BJ (cell line): Measurements from ENCODE around the gene TXNDC2. TPM values are rescaled to one million over a fixed set of nuclear protein-coding genes. Genes with fewer than 3 reads are reported as not detected.

Experiments used
- CTCF ChIA-PET: fragments of 350-600 bp; formaldehyde crosslinking; extraction: SDS; loops from one replicate; lab custom pipeline; 2021; ENCODE audit warnings: antibody characterized with exemption, inconsistent platforms; lab: Yijun Ruan, JAX
- POLR2A ChIA-PET: fragments of 300-600 bp; sonication (Branson Sonifier 250); formaldehyde crosslinking; extraction: SDS; loops from one replicate; lab custom pipeline; 2021; ENCODE audit warnings: antibody characterized with exemption; lab: Charles Lee
- DNase-seq: peaks from one replicate; pipeline ENCODE4 v3.0.0-alpha.2; 2011; ENCODE audit warnings: low read depth
- H3K27me3 ChIP-seq: 2 replicates; pipeline ENCODE4 v1.6.0; 2011; ENCODE audit warnings: low read length; ENCODE audit not compliant: control insufficient read depth, insufficient read depth
- H3K36me3 ChIP-seq: 2 replicates; pipeline ENCODE4 v1.5.1; 2011; ENCODE audit warnings: low read length; ENCODE audit not compliant: control insufficient read depth, insufficient read depth
- H3K4me3 ChIP-seq: 2 replicates; pipeline ENCODE4 v1.5.1; 2011; ENCODE audit warnings: low read depth, mild to moderate bottlenecking, control low read depth, low read length
- CTCF ChIP-seq: IDR thresholded peaks from 2 replicates; pipeline ENCODE4 v1.5.1; 2011; ENCODE audit warnings: low read depth, mild to moderate bottlenecking, control low read depth, inconsistent platforms, low read length, moderate library complexity; ENCODE audit not compliant: insufficient read depth
- polyA plus RNA-seq: library from polyadenylated mRNA; depleted of rRNA; stranded (reverse); fragments of >200 nt; gene quantifications from 2 replicates; pipeline ENCODE4 v1.2.3, GENCODE V29; 2011

TXNDC2 gene
- polyA plus RNA-seq, 1 experiment, result 0.20 TPM

- ChIA-PET CTCF (interaction anchor here (0.6 to 2.2 kb wide), 6 partner anchors 16 to 1252 kb away, joined by 3 to 5 read pairs (median 3); partner anchors contain the start of gene TXNDC2), POLR2A (interaction anchor here (0.5 kb wide), 1 partner anchor 58 kb away, joined by 4 read pairs; no protein-coding TSS in a partner anchor)
- no peak for TF ChIP-seq CTCF
- Histone ChIP-seq H3K27me3 (no peaks in the 10 kb centered on the region), H3K4me3 (no peak overlapping the region), H3K36me3 (no peaks in the 10 kb centered on the region)
- peak; percentile 35 for DNase-seq
These were observed 15.9 kb upstream of the TXNDC2 start for GRCh38 chr18:9869715-9870430.

DNA sequence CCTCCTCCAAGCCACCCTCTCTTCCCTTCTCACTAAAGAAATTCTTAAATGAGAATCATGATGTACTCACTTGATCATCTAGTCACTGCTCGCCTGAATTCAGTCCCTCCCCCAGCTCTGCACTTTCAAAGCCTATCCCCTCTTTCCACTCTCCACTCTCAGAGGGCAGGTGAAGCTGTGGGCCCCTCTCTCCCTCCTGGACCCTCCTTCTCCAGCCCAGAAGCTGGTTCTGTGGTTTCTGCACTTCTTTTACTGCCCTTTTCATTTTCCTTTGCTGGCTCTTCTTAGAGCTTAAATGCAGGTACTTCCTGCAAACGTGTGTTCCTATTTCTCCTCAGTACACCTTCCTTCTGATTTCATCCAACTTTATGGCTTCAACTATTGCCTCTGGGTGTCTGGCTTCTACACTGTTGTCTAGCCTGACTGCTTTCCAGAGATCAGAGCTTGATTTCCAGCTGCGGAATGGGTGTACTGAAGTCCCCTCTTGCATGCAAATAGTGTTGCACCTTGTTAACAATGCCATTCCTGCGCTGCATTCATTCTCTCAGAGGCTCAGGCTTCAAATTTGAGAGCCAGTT, 15.3 kb upstream of the TXNDC2 start:
- no peak for TF ChIP-seq CTCF
- no peak for DNase-seq
- POLR2A ChIA-PET, result interaction anchor here (0.5 kb wide), 1 partner anchor 57 kb away, joined by 4 read pairs; no protein-coding TSS in a partner anchor
- no peak overlapping the region for H3K4me3 ChIP-seq
- CTCF ChIA-PET, result interaction anchor here (0.6 to 2.2 kb wide), 3 partner anchors 18 to 98 kb away, joined by 3 to 5 read pairs (median 3); no protein-coding TSS in a partner anchor
- H3K27me3 ChIP-seq, result no peaks in the 10 kb centered on the region
- H3K36me3 ChIP-seq, result no peaks in the 10 kb centered on the region

GRCh38 chr18:9871244-9871746, 14.5 kb upstream of the TXNDC2 start:
- no peak for TF ChIP-seq CTCF
- CTCF ChIA-PET, result interaction anchor here (0.5 kb wide), 1 partner anchor 13 kb away, joined by 3 read pairs; no protein-coding TSS in a partner anchor

DNA sequence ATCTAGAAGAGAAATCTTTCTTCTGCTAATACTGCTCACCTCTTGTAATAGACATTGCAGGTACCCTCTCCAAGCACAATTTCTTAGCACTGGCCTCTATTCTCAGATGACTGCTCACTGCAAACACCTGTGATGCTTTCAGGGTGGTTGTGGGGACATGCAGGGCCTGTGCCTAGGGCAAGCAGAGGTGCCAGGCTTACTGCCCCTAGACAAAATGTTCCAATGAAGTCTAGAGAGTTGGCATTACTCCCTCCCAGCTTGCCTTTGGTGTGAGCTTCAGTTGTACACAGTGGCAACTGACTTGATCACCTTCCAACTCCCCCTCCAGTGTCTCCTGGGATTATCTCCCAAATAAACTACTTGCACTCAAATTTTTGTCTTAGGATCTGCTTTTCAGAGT, 12.9 kb upstream of the TXNDC2 start:
- no peak for DNase-seq
- Histone ChIP-seq H3K4me3 (no peak overlapping the region), H3K27me3 (no peaks in the 10 kb centered on the region), H3K36me3 (no peaks in the 10 kb centered on the region)
- CTCF ChIA-PET, result no interaction called here
- no peak for TF ChIP-seq CTCF
- POLR2A ChIA-PET, result interaction anchor here (0.6 kb wide), 1 partner anchor 37 kb away, joined by 3 read pairs; no protein-coding TSS in a partner anchor

More at GRCh38 chr18:9871244-9871746, 14.5 kb upstream of the TXNDC2 start:
- POLR2A ChIA-PET, result no interaction called here
- H3K4me3 ChIP-seq, result no peak overlapping the region
- no peaks in the 10 kb centered on the region for H3K27me3 ChIP-seq
- H3K36me3 ChIP-seq, result no peaks in the 10 kb centered on the region
- no peak for DNase-seq

DNA sequence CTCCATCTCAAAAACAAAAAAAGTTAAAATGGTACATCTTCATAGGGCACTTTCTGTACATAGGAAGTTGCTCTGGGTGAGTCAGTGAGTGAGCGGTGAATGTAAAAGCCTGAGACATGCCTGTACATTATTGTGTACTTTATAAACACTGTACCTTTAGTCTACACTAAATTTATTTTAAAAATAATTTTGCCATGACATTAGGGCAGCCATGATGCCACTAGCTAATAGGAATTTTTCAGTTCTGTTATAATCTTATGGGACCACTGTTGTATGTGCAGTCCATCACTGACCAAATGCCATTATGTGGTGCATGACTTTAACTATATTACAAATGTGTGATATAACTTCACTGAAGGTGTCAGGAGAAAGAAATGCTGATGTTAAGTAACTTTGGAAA, 11.0 kb upstream of the TXNDC2 start:
- Histone ChIP-seq H3K4me3 (no peak overlapping the region), H3K36me3 (no peaks in the 10 kb centered on the region), H3K27me3 (no peaks in the 10 kb centered on the region)
- ChIA-PET POLR2A (no interaction called here), CTCF (no interaction called here)
- DNase-seq, result no peak
- TF ChIP-seq CTCF, result no peak
